Ishikawa (cell line): Measurements from ENCODE around the gene ZCCHC8.

ENCODE experiments used
- CEBPB ChIP-seq: IDR thresholded peaks from 2 replicates; pipeline ENCODE4 v1.6.1; 2012
- CREB1 ChIP-seq: IDR thresholded peaks from 2 replicates; pipeline ENCODE4 v1.6.1; 2012; ENCODE audit warnings: low read depth
- EP300 ChIP-seq: IDR thresholded peaks from 2 replicates; pipeline ENCODE4 v1.6.1; 2012; ENCODE audit warnings: borderline replicate concordance
- FOXM1 ChIP-seq: IDR thresholded peaks from 2 replicates; pipeline ENCODE4 v1.6.1; 2012; ENCODE audit warnings: low read depth, borderline replicate concordance
- TAF1 ChIP-seq: IDR thresholded peaks from 2 replicates; pipeline ENCODE4 v1.6.1; 2012; ENCODE audit warnings: low read depth, mild to moderate bottlenecking
- TCF12 ChIP-seq: IDR thresholded peaks from 2 replicates; pipeline ENCODE4 v1.6.1; 2012; ENCODE audit warnings: low read depth
- YY1 ChIP-seq: IDR thresholded peaks from 2 replicates; pipeline ENCODE4 v1.6.1; 2012; ENCODE audit warnings: low read depth
- TF ChIP-seq, protein P1 (sequence below): IDR thresholded peaks from 2 replicates; pipeline ENCODE4 v1.6.1; 2012
- TF ChIP-seq, protein P2 (sequence below): IDR thresholded peaks from 2 replicates; pipeline ENCODE4 v1.6.1; 2012; ENCODE audit warnings: low read depth, mild to moderate bottlenecking
- TF ChIP-seq, protein P3 (sequence below): IDR thresholded peaks from 2 replicates; pipeline ENCODE4 v1.6.1; 2012

DNA sequence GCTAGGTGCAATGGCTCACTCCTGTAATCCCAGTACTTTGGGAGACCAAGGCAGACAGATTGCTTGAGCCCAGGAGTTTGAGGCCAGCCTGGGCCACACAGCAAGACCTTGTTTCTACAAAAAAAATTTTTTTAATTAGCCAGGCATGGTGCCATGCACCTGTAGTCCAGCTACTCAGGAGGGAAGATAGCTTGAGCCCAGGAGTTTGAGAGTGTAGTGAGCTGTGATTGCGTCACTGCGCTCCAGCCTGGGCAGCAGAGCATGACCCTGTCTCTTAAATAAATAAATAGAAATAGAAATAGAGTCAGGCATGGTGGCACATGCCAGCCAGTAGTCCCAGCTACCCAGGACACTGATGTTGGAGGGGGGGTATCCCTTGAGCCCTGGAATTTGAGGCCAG, 41.5 kb downstream of the ZCCHC8 start:
- peak; percentile 95 for TF ChIP-seq CEBPB
- no peak for TF ChIP-seq YY1
- TF ChIP-seq, protein P1, sequence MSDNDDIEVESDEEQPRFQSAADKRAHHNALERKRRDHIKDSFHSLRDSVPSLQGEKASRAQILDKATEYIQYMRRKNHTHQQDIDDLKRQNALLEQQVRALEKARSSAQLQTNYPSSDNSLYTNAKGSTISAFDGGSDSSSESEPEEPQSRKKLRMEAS, result no peak
- TF ChIP-seq TCF12, result no peak
- no peak for TF ChIP-seq CREB1
- TF ChIP-seq, protein P2, sequence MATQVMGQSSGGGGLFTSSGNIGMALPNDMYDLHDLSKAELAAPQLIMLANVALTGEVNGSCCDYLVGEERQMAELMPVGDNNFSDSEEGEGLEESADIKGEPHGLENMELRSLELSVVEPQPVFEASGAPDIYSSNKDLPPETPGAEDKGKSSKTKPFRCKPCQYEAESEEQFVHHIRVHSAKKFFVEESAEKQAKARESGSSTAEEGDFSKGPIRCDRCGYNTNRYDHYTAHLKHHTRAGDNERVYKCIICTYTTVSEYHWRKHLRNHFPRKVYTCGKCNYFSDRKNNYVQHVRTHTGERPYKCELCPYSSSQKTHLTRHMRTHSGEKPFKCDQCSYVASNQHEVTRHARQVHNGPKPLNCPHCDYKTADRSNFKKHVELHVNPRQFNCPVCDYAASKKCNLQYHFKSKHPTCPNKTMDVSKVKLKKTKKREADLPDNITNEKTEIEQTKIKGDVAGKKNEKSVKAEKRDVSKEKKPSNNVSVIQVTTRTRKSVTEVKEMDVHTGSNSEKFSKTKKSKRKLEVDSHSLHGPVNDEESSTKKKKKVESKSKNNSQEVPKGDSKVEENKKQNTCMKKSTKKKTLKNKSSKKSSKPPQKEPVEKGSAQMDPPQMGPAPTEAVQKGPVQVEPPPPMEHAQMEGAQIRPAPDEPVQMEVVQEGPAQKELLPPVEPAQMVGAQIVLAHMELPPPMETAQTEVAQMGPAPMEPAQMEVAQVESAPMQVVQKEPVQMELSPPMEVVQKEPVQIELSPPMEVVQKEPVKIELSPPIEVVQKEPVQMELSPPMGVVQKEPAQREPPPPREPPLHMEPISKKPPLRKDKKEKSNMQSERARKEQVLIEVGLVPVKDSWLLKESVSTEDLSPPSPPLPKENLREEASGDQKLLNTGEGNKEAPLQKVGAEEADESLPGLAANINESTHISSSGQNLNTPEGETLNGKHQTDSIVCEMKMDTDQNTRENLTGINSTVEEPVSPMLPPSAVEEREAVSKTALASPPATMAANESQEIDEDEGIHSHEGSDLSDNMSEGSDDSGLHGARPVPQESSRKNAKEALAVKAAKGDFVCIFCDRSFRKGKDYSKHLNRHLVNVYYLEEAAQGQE, result no peak
- TF ChIP-seq EP300, result no peak
- no peak for TF ChIP-seq FOXM1
- TF ChIP-seq TAF1, result no peak
- TF ChIP-seq, protein P3, sequence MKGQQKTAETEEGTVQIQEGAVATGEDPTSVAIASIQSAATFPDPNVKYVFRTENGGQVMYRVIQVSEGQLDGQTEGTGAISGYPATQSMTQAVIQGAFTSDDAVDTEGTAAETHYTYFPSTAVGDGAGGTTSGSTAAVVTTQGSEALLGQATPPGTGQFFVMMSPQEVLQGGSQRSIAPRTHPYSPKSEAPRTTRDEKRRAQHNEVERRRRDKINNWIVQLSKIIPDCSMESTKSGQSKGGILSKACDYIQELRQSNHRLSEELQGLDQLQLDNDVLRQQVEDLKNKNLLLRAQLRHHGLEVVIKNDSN, result no peak
